Measurements from ENCODE around the gene SMARCD3.

- no peak for TF ChIP-seq CTCF (IDR thresholded peaks at IDR 0.05; ENCODE audit: low read depth, low read length, missing input control)
- no peak for TF ChIP-seq REST (IDR thresholded peaks at IDR 0.05)
- TF ChIP-seq RXRA (IDR thresholded peaks at IDR 0.05) = no peak
- TF ChIP-seq JUND (IDR thresholded peaks at IDR 0.05) = no peak
- peak; percentile 31 for TF ChIP-seq YY1 (IDR thresholded peaks at IDR 0.05)
- peak in 1 of 2 donors; percentile 83 for TF ChIP-seq GABPA (IDR thresholded peaks at IDR 0.05 in 1 of 2, conservative IDR thresholded peaks at IDR 0.05 in 1 of 2)
Observed at GRCh38 chr7:151232091-151232916, 16.2 kb downstream of the SMARCD3 start, which contains the start of gene CHPF2.
